Coronary artery (tissue), 2 donors: ENCODE measurements around the gene EPG5.
"Not testable (repeated sequence)": the region's sequence is repeated elsewhere in the genome, so short reads cannot be mapped to it uniquely, and the experiment has no call there.

Experiments
- DNase-seq: peaks from one replicate; pipeline ENCODE4 v3.0.0-alpha.2; 2017; ENCODE audit warnings: low spot score
- H3K27ac ChIP-seq, 2 donors: fragments of 200-600 bp; sonication (generic); one replicate each; pipeline ENCODE4 v1.5.1; 2016 to 2019
- H3K4me3 ChIP-seq: fragments of 200-600 bp; sonication (generic); 2 replicates; pipeline ENCODE4 v1.5.1; 2016; ENCODE audit warnings: mild to moderate bottlenecking, moderate library complexity
- TF ChIP-seq, protein P1 (sequence below): fragments of 200-600 bp; sonication (generic); IDR thresholded peaks from one replicate; pipeline ENCODE4 v1.5.1; 2019; ENCODE audit warnings: antibody characterized with exemption

The EPG5 gene

DNA sequence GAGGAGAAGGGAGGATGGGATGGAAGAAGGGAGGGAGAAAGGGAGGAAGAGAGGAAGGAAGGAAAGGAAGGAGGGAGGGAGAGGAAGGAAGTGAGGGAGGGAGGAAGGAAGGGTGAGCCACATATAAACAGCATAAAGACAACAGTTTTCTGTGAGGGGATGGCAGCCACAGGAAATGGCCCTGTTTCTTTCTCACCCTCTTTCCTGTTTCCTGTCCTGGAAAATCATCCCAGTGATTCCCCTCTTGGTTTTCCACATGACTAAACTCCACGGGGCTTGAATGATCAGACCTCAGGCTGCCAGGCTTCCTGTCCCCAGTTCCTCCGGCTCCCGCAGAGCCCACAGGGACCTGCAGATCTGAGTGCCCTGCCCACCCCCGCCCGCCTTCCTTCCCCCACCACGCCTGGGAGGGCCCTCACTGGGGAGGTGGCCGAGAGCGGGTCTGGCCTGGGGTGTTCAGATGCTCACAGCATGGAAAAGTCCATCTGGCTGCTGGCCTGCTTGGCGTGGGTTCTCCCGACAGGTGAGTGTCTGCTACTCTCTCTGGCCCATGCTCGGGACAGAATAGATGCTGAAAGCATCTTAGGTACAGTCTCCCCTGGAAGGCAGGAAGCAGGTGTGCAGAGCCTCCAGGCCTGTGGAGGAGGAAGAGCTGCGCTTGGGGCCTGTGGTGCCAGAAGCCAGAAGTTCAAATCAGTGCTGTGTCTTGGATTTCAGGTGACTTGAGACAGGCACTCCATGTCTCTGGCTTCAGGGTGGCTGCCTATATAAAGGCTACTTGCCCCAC, 141.7 kb downstream of the EPG5 start, which contains the start of gene SIGLEC15:
SIGLEC15 (plus strand) TSS at position 418 of the 787 bp plus-strand sequence; CDS start at position 472, 54 bp downstream.
- no peak for DNase-seq
- Histone ChIP-seq H3K4me3 (no peak within 1 kb of the TSS), H3K27ac (no peak within 1 kb of the TSS)
- TF ChIP-seq, protein P1, sequence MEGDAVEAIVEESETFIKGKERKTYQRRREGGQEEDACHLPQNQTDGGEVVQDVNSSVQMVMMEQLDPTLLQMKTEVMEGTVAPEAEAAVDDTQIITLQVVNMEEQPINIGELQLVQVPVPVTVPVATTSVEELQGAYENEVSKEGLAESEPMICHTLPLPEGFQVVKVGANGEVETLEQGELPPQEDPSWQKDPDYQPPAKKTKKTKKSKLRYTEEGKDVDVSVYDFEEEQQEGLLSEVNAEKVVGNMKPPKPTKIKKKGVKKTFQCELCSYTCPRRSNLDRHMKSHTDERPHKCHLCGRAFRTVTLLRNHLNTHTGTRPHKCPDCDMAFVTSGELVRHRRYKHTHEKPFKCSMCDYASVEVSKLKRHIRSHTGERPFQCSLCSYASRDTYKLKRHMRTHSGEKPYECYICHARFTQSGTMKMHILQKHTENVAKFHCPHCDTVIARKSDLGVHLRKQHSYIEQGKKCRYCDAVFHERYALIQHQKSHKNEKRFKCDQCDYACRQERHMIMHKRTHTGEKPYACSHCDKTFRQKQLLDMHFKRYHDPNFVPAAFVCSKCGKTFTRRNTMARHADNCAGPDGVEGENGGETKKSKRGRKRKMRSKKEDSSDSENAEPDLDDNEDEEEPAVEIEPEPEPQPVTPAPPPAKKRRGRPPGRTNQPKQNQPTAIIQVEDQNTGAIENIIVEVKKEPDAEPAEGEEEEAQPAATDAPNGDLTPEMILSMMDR = no peak

DNA sequence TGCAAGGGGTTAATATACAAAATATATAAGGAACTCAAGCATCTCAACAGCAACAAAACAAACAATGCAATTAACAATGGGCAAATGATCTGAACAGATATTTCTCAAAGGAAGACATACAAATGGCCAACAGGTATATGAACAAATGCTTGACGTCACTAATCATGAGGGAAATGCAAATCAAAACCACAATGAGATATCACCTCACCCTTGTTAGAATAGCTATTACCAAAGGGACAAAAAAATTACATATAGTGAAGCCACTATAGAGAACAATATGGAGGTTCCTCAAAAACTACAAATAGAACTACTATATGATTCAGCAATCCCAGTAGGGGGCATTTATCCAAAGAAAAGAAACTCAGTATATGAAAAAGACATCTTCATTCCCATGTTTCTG, 145.4 kb downstream of the EPG5 start:
- no peak for DNase-seq
- H3K27ac ChIP-seq = no peak overlapping the region
- no peak overlapping the region for H3K4me3 ChIP-seq
- TF ChIP-seq, protein P1 = no peak

DNA sequence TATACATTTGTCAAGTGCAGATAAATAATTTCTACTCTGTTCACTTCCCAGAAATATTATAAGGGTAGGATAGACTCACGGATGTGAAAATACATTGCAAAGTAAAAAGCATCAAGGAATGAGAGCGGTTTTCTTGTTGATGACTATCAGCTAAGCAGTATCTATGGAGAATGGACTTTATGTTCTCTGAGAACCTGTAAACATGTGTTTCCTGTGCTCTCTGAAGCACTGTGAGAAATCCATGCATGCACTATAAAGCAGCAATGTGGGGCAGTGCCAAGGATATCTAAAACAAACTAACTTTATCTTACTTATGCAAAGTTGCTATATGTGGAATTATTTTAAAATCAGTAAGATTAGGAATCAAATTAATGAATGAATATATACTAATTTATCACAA, 146.1 kb downstream of the EPG5 start:
- TF ChIP-seq, protein P1 = no peak
- no peak for DNase-seq
- H3K4me3 ChIP-seq = no peak overlapping the region
- no peak overlapping the region for H3K27ac ChIP-seq

GRCh38 chr18:45820106-45820745, 146.9 kb downstream of the EPG5 start:
- no peak overlapping the region for H3K4me3 ChIP-seq
- H3K27ac ChIP-seq = no peak overlapping the region
- DNase-seq = no peak
- TF ChIP-seq, protein P1 = no peak

- not testable (repeated sequence) for H3K4me3 ChIP-seq, H3K27ac ChIP-seq, DNase-seq
Observed at GRCh38 chr18:45818765-45819164, 148.4 kb downstream of the EPG5 start.

DNA sequence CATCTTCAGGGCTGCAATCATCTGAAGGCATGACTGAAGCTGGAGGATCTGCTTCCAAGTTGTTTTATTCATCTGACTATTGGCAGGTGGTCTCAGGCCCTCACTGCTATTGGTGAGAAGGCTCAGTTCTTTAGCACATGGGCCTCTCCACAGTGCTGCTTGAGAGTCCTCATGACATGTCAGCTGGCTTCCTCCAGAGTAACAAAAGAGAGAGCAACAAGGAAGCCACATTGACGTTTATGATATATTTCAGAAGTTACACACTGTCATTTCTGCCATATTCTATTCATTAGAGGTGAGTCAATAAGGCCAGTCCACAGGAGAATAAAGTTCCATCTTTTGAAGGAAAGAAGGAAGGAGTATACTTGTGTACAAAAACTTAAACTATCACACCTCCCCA, 149.6 kb downstream of the EPG5 start:
- Histone ChIP-seq H3K27ac (no peak overlapping the region), H3K4me3 (no peak overlapping the region)
- TF ChIP-seq, protein P1 = no peak
- DNase-seq = no peak

DNA sequence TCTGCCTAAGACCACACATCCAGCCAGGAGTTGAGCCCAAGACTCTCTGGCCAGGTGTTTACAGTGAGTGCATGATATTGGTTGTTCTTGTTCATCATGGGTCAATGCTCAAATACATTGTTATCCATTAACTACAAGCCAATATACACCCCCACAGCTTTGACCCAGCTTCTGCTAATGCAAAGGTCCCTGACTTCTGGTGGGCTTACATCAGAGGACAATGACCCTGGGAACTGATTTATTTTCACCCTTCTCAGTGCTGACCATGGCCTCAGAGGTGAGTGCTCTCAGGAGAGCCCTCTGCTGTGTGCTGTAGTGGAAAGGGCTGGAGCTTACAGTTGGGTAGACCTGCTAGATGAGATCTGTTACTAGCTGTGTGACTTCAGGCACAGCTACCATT, 152.4 kb downstream of the EPG5 start:
- not testable (repeated sequence) for H3K4me3 ChIP-seq, DNase-seq

GRCh38 chr18:45807144-45807543, 160.0 kb downstream of the EPG5 start:
- not testable (repeated sequence) for H3K4me3 ChIP-seq

More for the DNA sequence above, 152.4 kb downstream of the EPG5 start:
- H3K27ac ChIP-seq = not testable (repeated sequence)

More at GRCh38 chr18:45807144-45807543, 160.0 kb downstream of the EPG5 start:
- not testable (repeated sequence) for DNase-seq, H3K27ac ChIP-seq
